Ecto neural progenitor cell (in vitro differentiated cells): ENCODE measurements around the gene SMU1.

ENCODE experiments used
- DNase-seq: peaks from one replicate; pipeline ENCODE4 v3.0.0-alpha.2; 2018; ENCODE audit warnings: low spot score

SMU1 gene

DNA sequence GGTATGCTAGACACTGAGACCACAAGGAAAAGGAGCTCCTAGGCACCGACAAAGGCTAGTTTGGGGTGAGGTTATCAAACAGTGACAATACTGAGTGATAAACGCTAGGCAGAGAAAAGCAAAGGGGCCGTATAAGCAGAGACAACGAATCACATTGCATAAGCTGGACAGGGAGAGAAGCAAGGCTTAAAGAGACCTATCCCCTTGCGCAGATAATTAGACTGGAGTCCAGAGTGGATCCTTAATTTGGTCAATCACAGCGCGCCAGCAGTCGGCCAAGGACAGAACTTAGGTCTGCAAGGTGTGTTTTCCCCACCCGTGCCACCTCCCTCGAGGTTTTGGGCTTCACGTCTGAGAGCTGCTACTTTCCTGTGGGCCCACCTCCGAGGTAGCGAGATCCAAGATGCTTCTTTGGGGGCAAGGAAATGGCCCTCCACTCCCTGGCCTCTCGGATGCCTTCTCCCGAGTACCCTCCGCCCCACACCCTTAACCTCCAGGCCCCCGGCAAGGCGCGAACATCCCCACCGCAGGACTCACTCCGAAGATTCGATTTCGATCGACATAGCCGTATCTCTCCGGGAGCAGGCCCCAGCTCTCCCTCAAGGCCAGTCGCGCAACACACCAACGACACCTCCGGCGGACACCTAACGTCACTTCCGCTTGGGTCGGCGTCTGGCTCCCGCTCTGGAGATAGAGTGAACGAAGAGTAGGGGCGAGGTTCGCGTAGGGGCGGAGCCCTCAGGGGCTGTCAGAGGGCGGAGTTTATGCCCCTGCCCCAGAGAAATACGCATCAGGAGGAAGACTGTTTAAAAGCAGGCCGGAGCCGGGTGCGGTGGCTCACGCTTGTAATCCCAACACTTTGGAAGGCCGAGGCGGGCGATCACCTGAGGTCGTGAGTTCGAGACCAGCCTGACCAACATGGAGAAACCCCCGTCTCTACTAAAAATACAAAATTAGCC lies at the start of gene SMU1:
TSS of gene SMU1 (minus strand) at position 629 of the 959 bp plus-strand sequence. CDS start at position 563, 66 bp downstream.
- peak; percentile 97 for DNase-seq

DNA sequence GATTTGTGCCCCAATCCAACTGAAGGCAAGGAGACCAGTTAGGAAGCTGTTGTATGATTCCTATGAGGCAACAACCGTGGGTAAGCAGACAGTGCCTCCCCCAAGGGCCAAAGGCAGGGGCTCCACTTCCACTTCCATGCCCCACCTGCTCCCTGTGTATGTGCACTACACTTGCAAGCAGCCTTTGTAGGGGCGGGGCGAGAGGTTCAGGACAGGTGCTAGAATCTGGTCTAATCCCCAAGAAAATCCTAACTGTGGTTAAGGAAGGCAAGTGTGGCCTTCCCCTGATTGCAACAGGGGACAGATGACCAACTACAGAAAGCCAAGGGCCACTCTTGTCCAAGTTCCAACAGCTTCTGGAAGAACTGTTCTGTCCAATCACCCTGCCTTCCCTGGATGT lies 49.0 kb upstream of the SMU1 start:
- no peak for DNase-seq

DNA sequence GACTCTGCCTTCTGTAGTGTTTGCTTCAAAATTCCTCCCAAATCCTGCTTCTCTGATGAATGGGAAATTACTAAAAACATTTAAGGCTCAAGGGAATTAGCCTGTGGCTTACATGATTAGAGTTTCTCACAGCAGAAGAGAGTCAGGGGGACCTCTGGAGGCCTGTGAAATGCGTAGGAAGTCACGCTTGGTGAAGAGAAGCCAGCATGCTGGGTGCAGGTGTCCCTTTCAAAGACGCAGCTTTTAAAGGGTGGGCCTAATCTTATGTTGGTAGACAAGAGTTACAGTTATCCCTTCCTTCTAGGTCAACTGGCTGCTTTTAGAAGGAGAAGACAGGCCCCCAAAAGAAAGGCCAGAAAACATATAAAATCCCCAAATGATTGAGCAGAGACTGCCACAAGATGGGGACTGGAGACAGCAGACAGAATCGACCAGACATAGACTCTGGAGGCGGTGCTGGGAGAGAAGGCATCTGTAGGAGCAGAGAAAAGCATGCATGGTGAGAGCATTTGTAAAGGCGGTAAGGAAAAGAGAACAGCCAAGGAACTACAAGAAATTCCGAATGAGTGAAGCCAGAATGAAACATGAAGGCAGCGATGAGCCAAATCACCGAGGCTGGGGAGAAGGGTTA lies 48.4 kb upstream of the SMU1 start:
- no peak for DNase-seq

DNA sequence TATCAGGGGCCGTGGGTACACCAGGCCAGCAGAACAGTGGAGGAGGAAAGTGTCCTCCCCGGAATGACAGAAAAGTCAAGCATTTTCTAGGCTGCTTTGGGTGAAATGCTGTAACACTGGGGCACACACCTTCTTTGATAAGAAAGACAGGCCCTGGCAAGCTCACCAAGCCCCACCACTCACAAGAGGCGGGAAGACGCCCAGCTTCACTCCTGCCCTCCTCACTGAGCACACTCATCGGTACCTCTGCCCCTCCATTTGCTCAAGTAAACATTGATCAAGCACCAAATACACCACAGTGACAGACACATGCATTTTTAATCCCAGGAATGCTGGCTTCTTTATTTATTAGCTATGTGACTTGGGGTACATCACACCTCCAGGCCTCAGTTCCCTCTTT lies 47.6 kb upstream of the SMU1 start:
- no peak for DNase-seq

DNA sequence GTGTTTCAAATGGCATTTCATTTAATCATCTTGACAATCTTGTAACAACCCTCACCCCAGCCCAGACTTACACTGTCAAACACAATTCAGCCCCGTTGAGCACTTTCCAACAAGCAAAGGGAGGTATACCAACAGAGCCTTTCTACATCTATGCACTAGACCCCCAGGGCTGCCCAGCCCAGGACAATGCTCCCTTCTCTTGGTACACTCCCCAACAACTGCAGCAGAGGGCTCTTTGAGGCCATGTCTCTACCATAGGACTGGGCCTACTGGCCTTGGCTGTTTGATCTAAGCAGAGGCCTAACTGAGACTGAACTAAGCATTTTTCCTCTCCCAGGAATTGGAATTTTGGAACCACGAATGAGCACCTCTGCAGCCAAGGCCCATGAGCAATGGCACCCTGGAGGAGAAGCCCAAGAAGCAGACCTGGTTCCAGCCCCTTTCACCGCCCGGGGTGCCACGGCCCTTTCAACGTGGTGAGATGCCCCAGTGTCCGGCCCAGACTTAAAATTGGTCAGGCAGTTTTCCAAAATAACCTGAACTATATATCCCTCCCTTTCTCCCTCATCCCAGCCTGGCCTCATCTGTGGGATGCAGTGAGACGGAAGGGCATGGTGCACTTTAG lies 47.0 kb upstream of the SMU1 start:
- no peak for DNase-seq

DNA sequence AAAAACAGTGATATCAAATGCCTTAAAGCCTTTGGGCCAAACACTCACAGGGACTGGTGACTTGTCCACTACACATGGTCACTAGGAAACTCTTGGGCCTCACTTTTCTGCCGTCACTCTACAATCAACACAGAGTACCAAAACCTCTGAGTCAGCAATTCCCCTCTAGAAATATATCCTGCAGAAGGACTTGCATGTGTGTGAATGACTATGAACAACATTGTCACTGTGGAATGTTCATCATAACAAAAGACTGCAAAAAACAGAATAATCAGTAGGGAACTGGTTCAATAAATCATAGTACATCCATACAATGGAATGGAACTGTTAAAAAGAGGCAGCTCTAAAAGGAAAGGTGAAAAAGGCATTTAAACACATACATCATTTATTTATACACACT lies 44.1 kb upstream of the SMU1 start:
- DNase-seq = no peak

DNA sequence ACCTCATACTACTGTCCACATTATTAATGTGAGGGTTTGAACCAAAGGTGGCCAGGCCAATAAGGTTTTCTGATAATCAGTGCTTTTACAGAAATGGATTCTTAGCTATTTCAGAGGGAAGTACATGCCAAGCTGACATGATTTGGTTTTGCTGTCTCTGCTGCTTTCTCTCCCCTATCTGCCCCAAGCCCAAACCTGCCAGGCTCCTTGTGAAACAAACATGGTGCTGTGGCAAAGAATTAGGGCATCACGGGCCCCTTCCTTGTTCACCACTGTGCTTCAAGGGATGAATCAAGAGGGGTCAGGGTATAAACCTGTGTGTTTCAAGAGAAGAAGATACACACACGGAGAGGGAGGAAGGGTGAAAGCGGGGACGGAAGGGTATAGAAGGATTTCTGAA lies 41.3 kb upstream of the SMU1 start:
- DNase-seq = no peak

DNA sequence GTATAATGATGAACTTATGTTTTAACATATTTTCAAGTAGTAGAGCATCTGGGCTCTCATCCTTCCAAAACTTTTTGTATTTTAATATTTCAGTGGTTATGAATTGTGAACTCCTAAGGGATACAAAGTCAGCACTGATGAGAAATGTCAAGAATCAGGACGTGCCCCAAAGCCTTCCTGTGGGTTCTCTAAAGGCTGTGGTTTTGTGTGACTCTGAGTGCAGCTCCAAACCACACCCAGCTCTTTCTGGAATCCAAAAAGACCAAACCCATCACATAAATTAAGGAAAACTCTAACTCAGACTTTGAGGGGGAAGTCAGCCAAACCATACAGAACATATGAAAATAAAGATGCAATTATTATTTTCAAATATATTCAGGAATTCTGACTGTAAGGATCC lies 40.8 kb upstream of the SMU1 start:
- DNase-seq = no peak

DNA sequence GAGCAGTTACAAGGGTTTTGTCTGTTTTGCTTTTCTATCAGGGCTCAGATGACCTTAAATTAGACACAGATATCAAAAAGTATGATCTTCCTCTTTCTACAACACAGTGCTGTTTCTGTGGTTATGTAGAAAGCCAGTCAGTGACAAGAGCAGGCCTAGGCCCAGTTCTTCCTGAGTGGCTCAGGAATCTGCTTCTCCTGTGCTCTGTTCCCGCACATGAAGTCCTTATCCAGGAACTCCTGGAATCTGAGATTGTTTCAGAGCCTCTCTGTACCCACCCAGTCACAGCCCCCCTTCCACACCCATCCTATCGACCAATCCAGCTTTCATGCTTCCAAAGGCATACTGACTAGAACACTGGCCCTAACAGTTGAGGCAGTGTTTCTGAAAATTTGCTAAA lies 40.4 kb upstream of the SMU1 start:
- DNase-seq = no peak

- DNase-seq = no peak
Measured at GRCh38 chr9:33114746-33115145, 38.3 kb upstream of the SMU1 start.

- DNase-seq = no peak
Measured at GRCh38 chr9:33113799-33114547, 37.5 kb upstream of the SMU1 start.

DNA sequence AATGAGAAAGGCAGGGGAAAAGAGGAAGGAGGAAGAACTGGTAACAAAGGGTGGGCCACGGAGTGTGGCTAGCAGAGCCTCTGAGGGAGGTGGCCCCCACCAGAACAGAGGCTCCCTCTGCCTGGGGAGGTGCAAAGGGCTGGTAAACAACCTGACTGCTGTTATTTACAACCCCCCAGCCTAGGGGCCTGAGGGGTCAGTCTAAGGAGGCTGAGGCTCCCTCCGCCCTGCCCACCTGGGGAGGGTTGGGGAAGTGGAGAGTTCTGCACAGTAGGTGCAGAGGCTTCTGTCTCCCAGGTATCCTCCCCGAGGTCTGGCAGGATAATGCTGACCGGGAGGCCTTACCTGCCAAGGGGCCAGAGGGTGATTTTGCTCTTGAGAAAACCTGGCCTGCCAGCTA lies 35.6 kb upstream of the SMU1 start:
- no peak for DNase-seq

DNA sequence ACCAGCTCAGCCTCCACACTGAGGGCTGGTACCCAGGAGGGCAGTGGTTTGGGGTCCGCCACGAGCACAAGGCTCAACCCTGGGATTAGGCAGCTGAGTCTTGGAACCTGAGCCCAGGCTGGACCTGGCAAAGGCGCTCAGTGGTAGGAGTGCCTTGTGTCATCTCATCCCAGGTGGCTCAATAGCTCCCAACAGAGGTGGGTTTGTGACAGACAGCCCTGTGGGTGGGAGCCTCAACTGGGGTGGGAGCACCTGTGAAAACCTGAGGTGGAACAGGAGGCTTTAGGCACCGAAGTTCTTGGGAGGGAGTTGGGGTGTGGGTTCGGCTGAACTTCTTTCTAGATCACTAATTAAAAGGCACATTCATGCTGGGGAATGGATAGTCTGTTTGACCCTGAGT lies 35.2 kb upstream of the SMU1 start:
- DNase-seq = no peak

DNA sequence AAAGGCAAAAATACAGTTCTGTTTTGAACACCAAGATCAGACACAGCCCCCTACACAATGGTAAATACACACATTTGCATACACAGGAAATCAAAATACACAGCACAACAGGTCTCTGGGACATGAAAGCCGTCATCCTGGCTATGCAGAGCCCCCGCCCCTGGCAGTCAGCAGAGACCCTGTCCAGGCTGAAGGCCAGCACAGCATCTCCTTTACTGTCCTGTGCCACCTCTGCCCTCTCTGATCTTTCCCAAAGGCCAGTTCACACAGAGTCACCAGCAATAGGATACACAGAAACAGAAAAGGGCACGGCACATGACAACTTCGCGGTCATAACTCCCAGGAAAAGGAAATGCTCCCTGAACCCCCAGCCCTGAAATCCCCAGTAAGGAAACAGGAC lies 34.2 kb upstream of the SMU1 start:
- no peak for DNase-seq

GRCh38 chr9:33109850-33110595 lies 33.5 kb upstream of the SMU1 start:
- DNase-seq = no peak

GRCh38 chr9:33109097-33109496 lies 32.6 kb upstream of the SMU1 start:
- no peak for DNase-seq

DNA sequence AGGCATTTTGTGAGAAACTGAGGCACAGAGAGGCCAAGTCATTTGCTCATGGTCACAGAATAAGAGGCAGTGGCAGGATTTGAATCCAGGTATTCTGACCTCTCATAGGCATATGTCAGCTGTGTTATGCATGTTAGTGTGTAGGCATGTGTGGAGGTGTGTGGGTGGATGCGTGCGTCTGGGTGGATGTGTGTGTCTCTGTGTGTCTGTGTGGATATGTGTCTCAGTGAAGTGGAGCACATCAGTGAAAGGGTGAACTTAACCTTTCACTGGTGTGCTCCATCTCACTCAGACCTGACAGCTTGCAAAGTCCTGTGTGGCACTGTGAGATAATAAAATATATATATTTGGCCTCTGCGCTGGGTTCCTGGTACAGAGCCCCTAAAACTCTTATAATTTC lies 32.0 kb upstream of the SMU1 start:
- no peak for DNase-seq

GRCh38 chr9:33107762-33108161 lies 31.3 kb upstream of the SMU1 start:
- DNase-seq = no peak

DNA sequence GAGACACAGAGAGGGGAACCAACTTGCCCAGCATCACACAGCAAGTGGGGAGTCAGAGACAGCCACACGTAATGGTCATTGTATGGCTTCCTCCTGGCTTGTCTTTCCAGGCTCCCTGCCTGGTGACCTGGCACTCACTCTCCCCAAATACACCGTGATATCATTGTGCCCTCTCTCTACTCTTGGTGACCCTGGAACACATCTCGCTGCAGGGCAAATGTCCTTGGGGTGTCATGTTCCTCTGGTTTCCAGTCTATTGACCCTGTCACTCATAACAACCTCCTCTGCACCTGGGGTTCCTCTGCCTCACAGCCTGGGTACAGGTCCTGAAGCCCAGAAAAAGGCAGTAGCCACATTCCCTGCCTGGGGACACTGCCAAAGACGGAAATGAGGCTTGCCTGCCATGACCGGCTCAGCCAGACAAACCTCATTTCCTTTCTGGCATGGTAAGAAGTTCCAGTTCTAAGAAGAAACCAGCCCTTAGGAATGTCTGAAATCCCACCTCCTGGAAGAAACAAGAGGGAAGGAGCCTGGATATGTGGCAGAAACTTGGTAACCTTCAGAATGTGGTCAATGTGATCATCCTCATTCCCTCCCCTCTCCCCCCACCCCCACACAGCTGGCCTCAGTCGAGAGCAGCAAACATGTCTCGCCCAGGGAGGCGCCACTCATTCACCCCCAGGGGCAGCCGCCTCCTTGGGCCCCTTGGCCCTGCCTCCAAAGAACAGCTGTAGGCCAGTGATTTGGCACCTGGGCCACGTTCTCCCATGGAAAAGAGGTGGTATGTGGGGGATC lies 30.6 kb upstream of the SMU1 start:
- DNase-seq = no peak

DNA sequence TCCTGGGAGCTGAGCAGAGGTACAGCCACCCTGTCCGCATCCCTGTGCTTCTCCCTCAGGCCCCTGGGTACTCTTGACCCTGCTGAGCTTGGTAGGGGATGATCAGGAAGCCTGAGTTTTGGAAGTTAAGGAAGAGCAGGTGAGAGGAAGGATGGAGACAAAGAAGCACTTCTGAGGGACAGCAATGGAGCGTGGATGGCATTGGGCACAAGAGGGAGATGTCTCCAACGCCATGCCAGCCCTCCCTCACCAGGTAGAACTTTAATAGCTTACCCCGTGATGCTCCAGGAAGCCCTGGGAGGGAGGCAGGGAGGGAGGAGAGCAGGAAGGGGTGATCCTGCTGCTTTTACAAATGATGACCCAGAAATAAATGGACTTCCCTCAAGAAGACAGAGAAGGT lies 29.9 kb upstream of the SMU1 start:
- no peak for DNase-seq

DNA sequence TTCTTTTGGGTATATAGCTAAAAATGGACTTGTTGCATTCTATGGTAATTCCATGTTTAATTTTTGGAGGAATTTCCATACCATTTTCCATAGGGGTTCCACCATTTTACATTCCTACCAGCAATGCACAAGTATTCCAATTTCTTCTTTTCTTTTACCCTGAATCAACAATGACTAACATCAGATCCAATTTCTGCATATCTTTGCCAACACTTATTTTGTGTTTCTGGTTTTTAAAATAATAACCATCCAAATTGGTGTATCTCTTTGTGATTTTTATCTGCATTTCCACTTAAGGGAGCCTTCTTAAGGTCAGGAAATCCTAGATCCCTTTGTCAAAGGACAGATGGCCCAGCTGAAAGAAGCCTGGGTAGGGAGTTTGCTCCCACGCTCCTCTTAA lies 29.5 kb upstream of the SMU1 start:
- no peak for DNase-seq
